ENCODE results near the gene DGKG. TPM values are rescaled to one million over a fixed set of nuclear protein-coding genes. Genes with fewer than 3 reads are reported as not detected.

Gene DGKG
- polyA plus RNA-seq, 1 donor from 2014 or later = 2.5 TPM

DNA sequence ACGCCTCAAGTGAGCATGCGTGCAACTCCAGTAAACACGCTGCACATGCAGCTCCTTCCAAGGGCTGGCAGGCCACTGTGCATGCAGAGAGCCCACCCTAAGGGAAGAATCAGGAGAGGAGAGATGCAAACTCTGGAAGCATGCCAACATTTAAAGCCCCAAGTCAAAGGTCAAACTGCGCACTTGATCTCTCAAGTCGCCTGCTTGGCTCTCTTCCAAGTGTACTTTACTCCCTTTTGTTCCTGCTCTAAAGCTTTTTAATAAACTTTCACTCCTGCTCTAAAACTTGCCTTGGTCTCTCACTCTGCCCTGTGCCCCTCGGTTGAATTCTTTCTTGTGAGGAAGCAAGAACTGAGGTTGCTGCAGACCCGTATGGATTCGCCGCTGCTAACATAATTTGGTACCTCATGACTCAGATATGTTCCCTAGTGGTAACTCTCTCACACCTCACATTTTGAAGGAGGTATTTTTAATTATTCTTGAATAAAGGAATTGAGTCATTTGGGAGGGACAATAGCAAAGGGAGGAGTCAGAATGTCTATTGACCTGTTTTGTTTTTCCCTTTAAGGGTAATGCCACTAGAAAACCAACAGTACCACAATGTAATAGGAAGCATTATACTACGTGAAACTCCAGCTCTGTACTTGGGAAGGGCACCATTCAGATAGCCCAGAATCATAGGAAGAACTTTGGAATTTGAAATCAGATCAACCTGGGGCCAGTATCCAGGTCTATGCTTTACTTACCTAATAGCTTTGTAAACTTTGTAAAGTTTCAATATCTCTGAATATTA, 19.6 kb upstream of the DGKG start:
- H3K4me1 Mint-ChIP-seq = peaks cover 8 to 22% (median 14%) of the 10 kb centered on the region in 3 donors
- H3K9me3 Mint-ChIP-seq = peaks cover 0 to 2% (median 1%) of the 10 kb centered on the region in 3 donors
- H3K36me3 Mint-ChIP-seq = no peaks in the 10 kb centered on the region
- no peaks in the 10 kb centered on the region for H3K27me3 Mint-ChIP-seq
- H3K27ac Mint-ChIP-seq = no peak overlapping the region
- H3K4me3 Mint-ChIP-seq = no peak overlapping the region

DNA sequence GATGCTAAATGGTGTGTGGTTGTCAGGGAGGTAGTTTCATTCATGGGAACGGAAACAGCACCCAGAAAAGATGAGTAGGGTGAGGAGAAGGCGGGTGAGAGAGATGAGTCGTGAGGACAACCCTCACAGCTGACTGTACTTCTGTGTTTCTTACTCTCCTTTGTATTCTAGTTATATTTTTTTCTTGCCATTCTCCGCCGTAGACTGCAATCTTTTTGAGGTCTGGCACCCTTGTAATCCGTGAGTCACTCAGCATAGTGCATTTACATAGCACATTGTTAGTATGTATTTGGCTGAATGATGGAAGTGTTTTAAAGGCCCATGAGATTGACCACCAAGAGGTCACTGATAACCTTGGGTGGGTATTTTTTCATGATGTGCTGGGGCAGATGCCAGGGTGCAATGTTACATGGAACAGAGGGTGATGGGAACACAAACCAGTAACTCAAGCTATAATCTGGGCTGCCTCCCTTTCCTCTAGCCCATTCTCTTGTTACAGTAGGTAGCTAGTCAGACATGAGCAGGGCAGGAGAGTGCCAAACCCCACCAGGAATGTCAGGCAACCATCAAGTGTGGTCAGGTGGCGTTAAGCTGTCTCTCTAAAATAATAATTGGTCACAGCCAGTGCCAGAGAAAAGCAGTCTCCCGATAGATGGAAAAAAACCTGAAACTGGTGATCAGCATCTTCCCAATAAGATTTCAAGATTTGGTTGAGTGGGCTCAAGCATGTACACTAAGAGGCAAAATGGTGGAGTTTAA, 18.8 kb upstream of the DGKG start:
- Mint-ChIP-seq H3K36me3 (no peaks in the 10 kb centered on the region), H3K4me3 (no peak overlapping the region), H3K27me3 (no peaks in the 10 kb centered on the region), H3K4me1 (peaks cover 9 to 22% (median 14%) of the 10 kb centered on the region in 3 donors), H3K27ac (no peak overlapping the region), H3K9me3 (peaks cover 0 to 2% (median 1%) of the 10 kb centered on the region in 3 donors)

DNA sequence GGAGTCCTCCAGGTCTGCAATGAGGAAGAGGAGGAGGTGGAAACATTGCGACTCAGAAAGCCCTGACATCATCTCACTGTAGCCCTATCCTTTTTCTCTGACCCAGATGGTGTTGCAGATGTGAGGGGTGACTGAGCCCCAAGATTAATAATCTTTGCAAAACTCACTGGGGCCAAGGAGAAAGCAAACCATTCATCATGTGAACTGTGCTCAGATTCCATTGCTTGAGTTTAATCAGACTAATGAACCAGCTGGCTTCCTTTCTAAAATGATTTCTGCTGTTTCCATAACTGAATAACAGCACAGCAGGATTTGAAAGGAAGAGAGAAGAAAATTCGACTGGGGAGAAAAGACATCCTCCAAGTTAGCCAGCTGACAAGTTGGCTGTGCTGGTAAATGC, 13.4 kb upstream of the DGKG start:
- no peaks in the 10 kb centered on the region for H3K36me3 Mint-ChIP-seq
- H3K4me1 Mint-ChIP-seq = peaks cover 0 to 4% (median 1%) of the 10 kb centered on the region in 3 donors
- H3K27me3 Mint-ChIP-seq = peaks cover 14% of the 10 kb centered on the region
- H3K27ac Mint-ChIP-seq = no peak overlapping the region
- H3K4me3 Mint-ChIP-seq = no peak overlapping the region
- H3K9me3 Mint-ChIP-seq = peaks cover 0 to 2% (median 0%) of the 10 kb centered on the region in 3 donors

DNA sequence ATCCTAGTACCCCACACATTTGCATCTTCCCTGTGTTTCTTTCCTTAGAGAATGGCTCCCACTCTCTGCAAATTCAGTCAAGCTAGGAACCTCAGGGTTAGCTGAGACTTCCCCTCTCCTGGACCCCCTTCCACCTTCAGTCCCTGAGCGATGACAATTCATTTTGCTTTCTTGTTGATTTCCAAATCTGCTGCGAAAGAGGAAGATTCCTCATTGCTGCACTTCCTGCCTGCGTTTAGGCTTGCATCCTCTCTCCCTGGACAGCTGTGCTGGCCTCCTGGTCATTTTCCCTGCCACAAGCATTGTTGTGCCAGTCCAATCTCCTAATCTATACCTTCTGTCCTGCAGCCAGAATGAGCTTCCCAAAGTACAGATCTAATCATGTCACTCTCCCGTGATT, 12.3 kb upstream of the DGKG start:
- H3K9me3 Mint-ChIP-seq = peaks cover 0 to 2% (median 0%) of the 10 kb centered on the region in 3 donors
- H3K4me1 Mint-ChIP-seq = peaks cover 0 to 4% (median 1%) of the 10 kb centered on the region in 3 donors
- no peak overlapping the region for H3K27ac Mint-ChIP-seq
- no peak overlapping the region for H3K4me3 Mint-ChIP-seq
- no peaks in the 10 kb centered on the region for H3K36me3 Mint-ChIP-seq
- peaks cover 14% of the 10 kb centered on the region for H3K27me3 Mint-ChIP-seq

DNA sequence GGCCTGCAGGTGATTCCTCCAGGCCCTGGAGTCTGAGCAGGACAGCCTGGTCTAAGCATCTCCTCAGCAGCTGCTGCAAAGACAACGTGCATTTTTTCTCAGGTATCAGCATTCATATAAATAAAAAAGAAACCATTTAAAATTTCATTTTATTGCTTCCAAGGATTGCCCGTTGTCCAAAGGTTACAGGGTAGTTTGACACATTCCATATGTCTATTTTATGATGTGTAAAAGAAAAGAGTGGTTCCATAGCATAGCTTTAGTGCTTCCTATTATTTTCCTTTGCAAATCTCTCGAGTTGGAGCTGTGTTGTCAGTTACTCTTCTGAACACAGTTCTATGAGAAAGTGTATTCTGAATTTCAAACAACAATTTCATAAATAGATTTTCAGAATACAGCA, 7.2 kb upstream of the DGKG start:
- peaks cover 2% of the 10 kb centered on the region for H3K36me3 Mint-ChIP-seq
- no peak overlapping the region for H3K4me3 Mint-ChIP-seq

DNA sequence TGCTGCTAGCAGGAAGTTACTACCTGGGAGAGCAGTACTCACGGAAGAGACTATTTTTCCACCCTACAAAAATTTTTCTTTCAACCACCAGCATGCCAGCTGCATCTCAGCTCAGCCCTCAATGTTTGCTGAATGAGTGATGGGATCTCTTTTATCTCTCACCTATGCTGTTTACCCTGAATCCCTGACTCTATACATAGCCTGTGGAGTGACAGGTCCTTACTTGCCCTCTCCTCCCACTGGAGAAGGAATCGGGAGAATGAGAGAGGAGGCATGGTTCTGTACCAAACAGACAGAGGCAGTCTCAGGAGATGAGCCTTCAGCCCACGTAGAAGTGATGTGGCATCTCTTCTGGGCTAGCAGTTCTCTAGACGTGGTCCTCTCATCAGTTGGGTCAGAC, 6.7 kb upstream of the DGKG start:
- Mint-ChIP-seq H3K4me3 (no peak overlapping the region), H3K36me3 (peaks cover 3% of the 10 kb centered on the region), H3K27ac (no peak overlapping the region)

More for the DNA sequence above, 7.2 kb upstream of the DGKG start:
- no peak overlapping the region for H3K27ac Mint-ChIP-seq
- H3K4me1 Mint-ChIP-seq = peaks cover 0 to 2% (median 0%) of the 10 kb centered on the region in 3 donors
- peaks cover 8% of the 10 kb centered on the region for H3K27me3 Mint-ChIP-seq
- H3K9me3 Mint-ChIP-seq = no peaks in the 10 kb centered on the region

DNA sequence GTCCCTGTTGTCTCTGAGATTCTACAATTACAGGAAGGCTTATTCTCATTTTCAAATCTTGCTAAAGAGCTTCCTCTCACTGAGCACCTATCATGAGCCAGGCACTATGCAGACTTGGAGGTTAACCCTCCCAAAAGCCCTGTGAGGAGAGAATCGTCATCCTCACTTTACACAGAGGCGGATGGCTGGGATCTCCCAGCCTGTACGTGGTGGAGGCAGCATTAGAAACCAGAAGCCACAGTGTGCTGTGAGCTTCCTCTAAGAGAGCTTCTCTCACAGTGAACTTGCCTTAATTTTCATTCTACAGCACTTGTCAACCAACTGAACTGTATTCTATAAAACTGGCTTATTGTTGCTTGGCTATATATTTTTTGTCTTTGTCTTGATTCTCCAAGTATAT, 6.1 kb upstream of the DGKG start:
- H3K27ac Mint-ChIP-seq = no peak overlapping the region

More for the DNA sequence above, 6.7 kb upstream of the DGKG start:
- Mint-ChIP-seq H3K9me3 (no peaks in the 10 kb centered on the region), H3K4me1 (peaks cover 0 to 3% (median 0%) of the 10 kb centered on the region in 3 donors), H3K27me3 (peaks cover 8% of the 10 kb centered on the region)

DNA sequence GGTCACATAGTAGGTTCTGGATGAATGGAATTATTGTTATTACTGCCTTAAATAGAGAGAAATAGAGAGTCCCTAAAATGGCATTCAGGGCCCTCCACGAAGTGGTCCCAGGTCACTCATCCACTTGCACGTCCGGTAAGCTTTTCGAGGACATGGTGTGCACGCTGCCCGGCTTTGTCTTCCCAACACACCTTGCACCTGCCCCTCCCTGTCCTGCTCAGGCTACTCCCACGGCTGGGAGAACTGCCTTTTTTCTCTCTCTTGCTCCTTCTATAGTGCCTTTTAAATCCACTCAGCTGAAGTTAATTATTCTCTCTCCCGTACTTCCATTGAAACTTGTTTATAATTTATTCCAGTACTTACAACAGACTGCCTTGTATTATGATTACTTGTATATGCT, 5.6 kb upstream of the DGKG start:
- Mint-ChIP-seq H3K27me3 (peaks cover 5% of the 10 kb centered on the region), H3K9me3 (no peaks in the 10 kb centered on the region), H3K36me3 (peaks cover 3% of the 10 kb centered on the region), H3K4me3 (no peak overlapping the region), H3K4me1 (peaks cover 0 to 6% (median 0%) of the 10 kb centered on the region in 3 donors), H3K27ac (no peak overlapping the region)

More for the DNA sequence above, 6.1 kb upstream of the DGKG start:
- Mint-ChIP-seq H3K4me3 (no peak overlapping the region), H3K27me3 (peaks cover 5% of the 10 kb centered on the region), H3K4me1 (peaks cover 0 to 6% (median 0%) of the 10 kb centered on the region in 3 donors), H3K9me3 (no peaks in the 10 kb centered on the region), H3K36me3 (peaks cover 3% of the 10 kb centered on the region)

DNA sequence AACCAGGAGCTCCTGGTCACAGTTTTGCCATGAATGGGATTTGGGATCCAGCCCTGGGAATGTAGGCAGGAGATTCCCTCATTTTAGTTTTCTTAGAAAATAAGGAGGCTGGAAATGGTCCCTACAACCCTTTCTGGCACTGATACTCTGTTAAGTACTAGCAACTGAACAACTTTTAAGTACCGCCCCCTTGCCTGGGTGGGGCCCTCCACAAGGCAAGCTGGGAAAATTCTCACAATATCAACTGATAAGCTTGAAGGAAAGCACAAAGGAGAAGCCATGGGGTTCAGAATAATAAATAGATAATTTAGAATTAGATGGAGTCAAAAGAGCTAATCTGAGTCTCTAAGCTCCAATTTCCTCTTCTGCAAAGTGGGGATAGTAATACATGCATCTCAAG, 4.2 kb upstream of the DGKG start:
- Mint-ChIP-seq H3K27ac (peak overlapping the region in 1 of 3 donors; percentile 7), H3K4me3 (no peak overlapping the region), H3K36me3 (peaks cover 3% of the 10 kb centered on the region), H3K27me3 (peaks cover 6% of the 10 kb centered on the region), H3K9me3 (no peaks in the 10 kb centered on the region), H3K4me1 (peaks cover 0 to 10% (median 5%) of the 10 kb centered on the region in 3 donors)

DNA sequence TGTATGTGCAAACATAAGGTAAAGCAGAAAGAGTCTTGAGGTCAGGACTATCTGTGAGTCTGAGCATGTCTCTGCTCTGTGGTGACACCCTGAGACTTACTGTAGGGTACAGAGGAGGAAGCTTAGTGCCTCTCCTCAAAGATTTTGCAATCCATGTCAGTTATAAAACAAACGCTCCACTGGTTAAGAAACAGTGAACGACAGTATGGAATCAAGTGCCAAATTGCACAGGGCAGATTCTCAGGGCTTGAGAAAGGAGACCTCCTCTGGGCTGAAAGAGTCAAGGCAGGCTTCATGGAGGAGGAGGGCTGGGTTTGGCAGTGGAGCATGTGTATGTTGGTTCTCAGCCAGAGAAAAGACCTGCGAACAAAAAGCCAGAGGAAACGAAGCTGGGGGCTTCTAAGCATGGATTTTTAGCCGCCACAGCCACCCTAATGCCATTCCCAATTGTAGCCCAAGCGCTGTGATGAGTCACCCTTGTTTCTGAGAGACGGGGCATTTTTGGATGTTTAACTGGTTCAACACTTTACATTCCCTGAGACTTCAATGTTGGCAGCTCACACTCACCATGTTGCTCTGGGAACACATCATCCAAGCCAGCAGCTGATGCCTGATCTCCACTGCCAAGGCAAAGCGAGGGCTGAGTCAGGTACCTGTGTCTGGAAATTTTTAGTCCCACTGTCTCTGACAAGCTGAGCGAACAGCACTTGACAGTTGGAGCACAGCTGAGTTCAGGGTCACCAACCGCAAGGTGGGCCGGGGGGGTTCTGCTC, 3.4 kb upstream of the DGKG start:
- Mint-ChIP-seq H3K4me3 (no peak overlapping the region), H3K36me3 (peaks cover 5% of the 10 kb centered on the region), H3K27ac (no peak overlapping the region), H3K27me3 (peaks cover 9% of the 10 kb centered on the region), H3K4me1 (peaks cover 3 to 14% (median 9%) of the 10 kb centered on the region in 3 donors), H3K9me3 (no peaks in the 10 kb centered on the region)

DNA sequence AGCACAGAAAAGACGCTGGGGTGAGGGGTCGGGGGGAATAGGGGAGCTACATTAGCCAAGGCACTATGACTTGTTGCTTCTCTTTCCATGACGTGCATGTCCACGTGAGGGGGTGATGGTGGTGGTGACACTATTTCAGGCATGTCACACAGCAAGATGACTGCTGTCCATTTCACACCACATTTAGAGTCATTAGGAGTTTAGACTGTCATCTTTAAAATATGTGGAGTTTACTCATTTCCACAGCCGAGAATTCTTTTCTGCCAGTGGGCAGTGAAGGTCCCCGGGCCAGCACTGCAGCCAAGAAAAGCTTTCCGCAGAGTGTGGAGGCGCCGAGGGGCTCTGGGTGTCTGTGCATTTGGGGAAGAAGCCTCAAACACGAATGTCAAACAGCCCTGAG, 954 bp upstream of the DGKG start:
- H3K36me3 Mint-ChIP-seq = peaks cover 7% of the 10 kb centered on the region
- peaks cover 5 to 25% (median 15%) of the 10 kb centered on the region in 3 donors for H3K4me1 Mint-ChIP-seq
- H3K27me3 Mint-ChIP-seq = peaks cover 12% of the 10 kb centered on the region
- no peak overlapping the region for H3K27ac Mint-ChIP-seq
- H3K9me3 Mint-ChIP-seq = no peaks in the 10 kb centered on the region
- peak overlapping the region in 3 of 4 donors; percentile 57 to 96 (median 90) for H3K4me3 Mint-ChIP-seq

DNA sequence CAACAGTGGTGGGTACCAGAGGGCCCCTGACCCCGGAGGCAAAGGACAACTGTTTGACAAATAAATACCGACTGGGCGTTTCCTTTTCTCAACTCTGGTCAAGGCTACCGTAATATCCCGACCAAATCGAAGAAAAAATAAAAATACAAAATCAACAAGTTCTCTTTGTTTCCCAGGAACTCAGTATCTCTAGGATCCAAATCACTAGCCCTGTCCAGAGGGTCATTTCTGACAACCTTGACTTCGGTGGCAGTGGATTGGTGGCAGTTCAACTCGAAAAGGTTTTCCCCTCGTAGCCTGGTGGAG, 456 bp upstream of the DGKG start:
- peak overlapping the region; percentile 81 to 96 (median 90) for H3K4me3 Mint-ChIP-seq
- H3K36me3 Mint-ChIP-seq = peaks cover 7% of the 10 kb centered on the region
- H3K4me1 Mint-ChIP-seq = peaks cover 5 to 28% (median 16%) of the 10 kb centered on the region in 3 donors
- no peaks in the 10 kb centered on the region for H3K9me3 Mint-ChIP-seq
- H3K27ac Mint-ChIP-seq = peak overlapping the region in 1 of 3 donors; percentile 72
- H3K27me3 Mint-ChIP-seq = peaks cover 12% of the 10 kb centered on the region

DNA sequence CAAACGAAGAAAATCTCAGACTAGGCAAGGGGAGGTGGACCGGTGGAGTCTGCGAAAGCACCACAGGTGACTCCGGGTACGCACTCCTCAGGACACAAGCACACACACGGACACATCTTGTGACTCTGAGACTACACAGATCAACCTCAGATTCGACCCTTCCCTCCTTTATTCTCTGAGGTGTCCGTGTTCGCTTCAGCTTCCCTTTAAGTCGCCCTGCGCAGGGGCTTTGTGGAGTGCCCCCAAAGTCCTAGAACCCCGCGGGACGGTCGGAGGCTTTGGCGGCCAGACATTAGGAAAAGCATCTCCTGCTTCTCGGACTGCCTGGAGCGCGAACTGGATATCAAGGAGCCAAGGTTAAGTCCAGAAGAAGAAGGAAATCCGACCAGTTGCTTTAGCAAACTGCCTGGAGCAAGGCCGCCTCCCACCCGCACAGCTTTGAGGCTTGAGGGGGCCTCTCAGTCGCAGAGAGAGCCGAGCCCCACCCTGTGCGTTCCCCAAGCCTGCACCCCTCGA, 730 bp downstream of the DGKG start:
- Mint-ChIP-seq H3K27ac (no peak overlapping the region), H3K9me3 (no peaks in the 10 kb centered on the region), H3K27me3 (peaks cover 12% of the 10 kb centered on the region), H3K4me3 (peak overlapping the region; percentile 81 to 96 (median 90)), H3K4me1 (peaks cover 7 to 29% (median 16%) of the 10 kb centered on the region in 3 donors), H3K36me3 (peaks cover 7% of the 10 kb centered on the region)

DNA sequence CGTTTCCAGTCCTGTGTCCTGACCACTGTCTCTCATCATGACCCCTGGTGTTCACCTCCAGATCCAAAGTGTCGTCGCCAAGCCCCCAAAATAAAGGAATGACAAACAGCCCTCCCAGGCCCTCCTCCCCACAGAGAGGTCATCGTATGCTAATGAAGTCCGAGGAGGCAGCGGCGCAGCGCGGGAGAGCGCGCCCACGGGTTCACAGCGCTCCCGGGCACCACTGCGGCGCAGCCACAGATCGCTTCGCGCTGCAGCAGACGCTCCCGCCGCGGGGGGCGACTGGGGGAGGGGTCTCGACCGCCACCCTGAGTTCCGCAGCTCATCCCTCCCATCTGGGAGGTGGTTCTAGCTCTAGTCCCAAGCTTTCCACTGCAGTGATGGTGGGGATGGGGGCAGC, 1.3 kb downstream of the DGKG start:
- Mint-ChIP-seq H3K4me3 (peak overlapping the region; percentile 81 to 96 (median 90)), H3K4me1 (peaks cover 10 to 29% (median 19%) of the 10 kb centered on the region in 3 donors), H3K27ac (peak overlapping the region in 2 of 3 donors; percentile 27 to 68), H3K27me3 (peaks cover 14% of the 10 kb centered on the region), H3K36me3 (peaks cover 7% of the 10 kb centered on the region), H3K9me3 (no peaks in the 10 kb centered on the region)
